ENCODE results near the gene LLGL2.

DNA sequence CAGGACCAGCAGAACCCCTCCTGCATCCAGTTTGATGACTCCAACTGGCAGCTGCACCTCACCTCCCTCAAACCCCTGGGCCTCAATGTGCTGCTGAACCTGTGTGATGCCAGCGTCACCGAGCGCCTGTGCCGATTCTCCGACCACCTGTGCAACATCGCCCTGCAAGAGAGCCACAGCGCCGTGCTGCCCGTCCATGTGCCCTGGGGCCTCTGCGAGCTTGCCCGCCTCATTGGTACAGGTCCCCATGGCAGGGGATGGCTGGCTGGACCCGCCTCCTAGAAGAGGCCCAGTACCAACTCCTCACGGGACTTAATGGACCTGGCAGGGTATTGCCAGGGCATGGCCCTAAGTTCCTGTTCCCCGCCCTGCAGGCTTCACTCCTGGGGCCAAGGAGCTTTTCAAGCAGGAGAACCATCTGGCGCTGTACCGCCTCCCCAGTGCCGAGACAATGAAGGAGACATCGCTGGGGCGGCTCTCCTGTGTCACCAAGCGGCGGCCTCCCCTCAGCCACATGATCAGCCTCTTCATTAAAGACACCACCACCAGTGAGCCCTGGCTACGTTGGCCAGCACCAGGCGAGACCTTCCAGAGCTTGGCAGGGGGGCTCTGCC lies 32.8 kb upstream of the LLGL2 start:
- TF ChIP-seq, protein P1, sequence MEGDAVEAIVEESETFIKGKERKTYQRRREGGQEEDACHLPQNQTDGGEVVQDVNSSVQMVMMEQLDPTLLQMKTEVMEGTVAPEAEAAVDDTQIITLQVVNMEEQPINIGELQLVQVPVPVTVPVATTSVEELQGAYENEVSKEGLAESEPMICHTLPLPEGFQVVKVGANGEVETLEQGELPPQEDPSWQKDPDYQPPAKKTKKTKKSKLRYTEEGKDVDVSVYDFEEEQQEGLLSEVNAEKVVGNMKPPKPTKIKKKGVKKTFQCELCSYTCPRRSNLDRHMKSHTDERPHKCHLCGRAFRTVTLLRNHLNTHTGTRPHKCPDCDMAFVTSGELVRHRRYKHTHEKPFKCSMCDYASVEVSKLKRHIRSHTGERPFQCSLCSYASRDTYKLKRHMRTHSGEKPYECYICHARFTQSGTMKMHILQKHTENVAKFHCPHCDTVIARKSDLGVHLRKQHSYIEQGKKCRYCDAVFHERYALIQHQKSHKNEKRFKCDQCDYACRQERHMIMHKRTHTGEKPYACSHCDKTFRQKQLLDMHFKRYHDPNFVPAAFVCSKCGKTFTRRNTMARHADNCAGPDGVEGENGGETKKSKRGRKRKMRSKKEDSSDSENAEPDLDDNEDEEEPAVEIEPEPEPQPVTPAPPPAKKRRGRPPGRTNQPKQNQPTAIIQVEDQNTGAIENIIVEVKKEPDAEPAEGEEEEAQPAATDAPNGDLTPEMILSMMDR (IDR thresholded peaks at IDR 0.05; ENCODE audit: insufficient read depth, low read length), result no peak
- TF ChIP-seq GABPA (IDR thresholded peaks at IDR 0.05; ENCODE audit: low read depth), result no peak
